ENCODE results near the gene NELL1.

DNA sequence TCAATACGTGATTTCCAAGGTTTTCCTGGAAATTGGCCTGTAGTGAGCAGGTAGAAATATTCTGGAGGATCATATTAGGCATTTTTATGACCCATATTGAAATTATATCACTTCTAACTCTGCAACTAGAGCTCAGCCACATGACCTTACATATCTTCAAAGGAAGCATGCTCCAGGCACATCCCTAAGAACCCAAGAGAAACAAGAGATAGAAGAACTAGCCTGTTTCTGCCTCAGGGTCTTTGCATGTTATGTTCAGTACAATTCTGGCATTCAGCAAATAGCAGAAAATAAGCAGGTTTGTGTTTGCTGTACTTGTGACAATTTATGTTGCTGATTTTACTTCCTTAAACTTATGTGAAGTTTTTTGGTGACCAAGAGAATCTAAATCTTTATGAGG is 859.8 kb downstream of the NELL1 start:
- TF ChIP-seq FOXA1 (IDR thresholded peaks at IDR 0.05) (no peak), BHLHE40 (IDR thresholded peaks at IDR 0.05; ENCODE audit: borderline replicate concordance) (no peak), HDGF (IDR thresholded peaks at IDR 0.05; ENCODE audit: borderline replicate concordance) (no peak), FOXM1 (IDR thresholded peaks at IDR 0.05; ENCODE audit: borderline replicate concordance) (no peak), ZNF384 (IDR thresholded peaks at IDR 0.05) (no peak), FOXK2 (IDR thresholded peaks at IDR 0.05) (no peak), SP1 (IDR thresholded peaks at IDR 0.05) (no peak)
- TF ChIP-seq, protein P1, sequence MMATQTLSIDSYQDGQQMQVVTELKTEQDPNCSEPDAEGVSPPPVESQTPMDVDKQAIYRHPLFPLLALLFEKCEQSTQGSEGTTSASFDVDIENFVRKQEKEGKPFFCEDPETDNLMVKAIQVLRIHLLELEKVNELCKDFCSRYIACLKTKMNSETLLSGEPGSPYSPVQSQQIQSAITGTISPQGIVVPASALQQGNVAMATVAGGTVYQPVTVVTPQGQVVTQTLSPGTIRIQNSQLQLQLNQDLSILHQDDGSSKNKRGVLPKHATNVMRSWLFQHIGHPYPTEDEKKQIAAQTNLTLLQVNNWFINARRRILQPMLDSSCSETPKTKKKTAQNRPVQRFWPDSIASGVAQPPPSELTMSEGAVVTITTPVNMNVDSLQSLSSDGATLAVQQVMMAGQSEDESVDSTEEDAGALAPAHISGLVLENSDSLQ (IDR thresholded peaks at IDR 0.05) = no peak

All from HEK293T (cell line).